HCT116 (cell line): ENCODE measurements around the gene VPS4B. TPM values are rescaled to one million over a fixed set of nuclear protein-coding genes. Genes with fewer than 3 reads are reported as not detected.

Experiments
- total RNA-seq: library from RNA; stranded (reverse); gene quantifications from one replicate; pipeline ENCODE4 v1.2.1, GENCODE V29; 2021; ENCODE audit not compliant: unreplicated experiment

Gene VPS4B
- total RNA-seq, 1 experiment from 2014 or later = 68.3 TPM

Other genes with a start within 250 kb of the VPS4B start
- 2.5 TPM for gene BCL2, start 102.7 kb downstream of the VPS4B start, total RNA-seq
- 68.6 TPM for gene KDSR, start 55.3 kb downstream of the VPS4B start, total RNA-seq
- gene SERPINB5, start 54.5 kb upstream of the VPS4B start, total RNA-seq = 19.5 TPM
- not detected for gene SERPINB12, start 119.9 kb upstream of the VPS4B start, total RNA-seq
- gene SERPINB13, start 164.9 kb upstream of the VPS4B start, total RNA-seq = 0.07 TPM
- not detected for gene SERPINB4, start 221.8 kb upstream of the VPS4B start, total RNA-seq
- not detected for gene SERPINB3, start 239.4 kb upstream of the VPS4B start, total RNA-seq